ENCODE data around the gene CCNF. TPM values are rescaled to one million over a fixed set of nuclear protein-coding genes. Genes with fewer than 3 reads are reported as not detected.
A peak's percentile ranks its signal among the peaks of the same experiment; 100 is the strongest.
"Not testable (repeated sequence)": the region's sequence is repeated elsewhere in the genome, so short reads cannot be mapped to it uniquely, and the experiment has no call there.

Gene CCNF
- total RNA-seq, result 3.9 and 5.4 TPM in 2 replicates

- no peaks in the 10 kb centered on the region for H3K27me3 ChIP-seq (ENCODE audit: control insufficient read depth, insufficient read depth, low read length)
- no peak for TF ChIP-seq CTCF (IDR thresholded peaks at IDR 0.05; ENCODE audit: insufficient read depth, low read length, severe bottlenecking)
- DNase-seq (ENCODE audit: low read depth), result peak; percentile 83
Measured at GRCh38 chr16:2429034-2429770, at the start of gene CCNF. TSS of gene CCNF (plus strand) at chr16:2429447. CDS start at chr16:2429482, 35 bp downstream.

GRCh38 chr16:2383501-2383900, 45.7 kb upstream of the CCNF start:
- FAIRE-seq (no peak), DNase-seq (ENCODE audit: low read depth) (no peak)
- Histone ChIP-seq H3K36me3 (ENCODE audit: control insufficient read depth, insufficient read depth, low read length) (no peaks in the 10 kb centered on the region), H3K4me3 (ENCODE audit: low read depth, low read length) (no peak overlapping the region), H3K27me3 (ENCODE audit: control insufficient read depth, insufficient read depth, low read length) (no peaks in the 10 kb centered on the region)
- no peak for TF ChIP-seq CTCF (IDR thresholded peaks at IDR 0.05; ENCODE audit: insufficient read depth, low read length, severe bottlenecking)

More at GRCh38 chr16:2429034-2429770, at the start of gene CCNF:
- H3K36me3 ChIP-seq (ENCODE audit: control insufficient read depth, insufficient read depth, low read length), result peaks cover 7% of the 10 kb centered on the region
- H3K4me3 ChIP-seq (ENCODE audit: low read depth, low read length), result peak within 1 kb of the TSS; percentile 65
- FAIRE-seq, result no peak

DNA sequence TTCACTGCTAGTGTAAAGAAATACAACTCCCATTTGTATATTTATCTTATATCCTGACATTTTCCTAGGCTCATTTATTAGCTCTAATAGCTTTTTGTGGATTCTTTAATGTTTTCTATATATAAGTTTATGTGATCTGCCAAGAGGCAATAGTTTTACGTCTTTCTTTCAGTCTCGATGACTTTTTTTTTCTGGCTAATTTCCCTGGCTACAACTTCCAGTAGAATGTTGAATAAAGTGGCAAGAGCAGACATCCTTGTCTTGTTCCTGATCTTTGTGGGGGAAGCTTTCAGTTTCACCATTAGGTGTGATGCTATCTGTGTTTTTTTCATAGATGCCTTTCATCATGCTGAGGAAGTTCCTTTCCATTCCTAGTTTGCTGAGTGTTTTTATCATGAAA, 44.8 kb upstream of the CCNF start:
- Histone ChIP-seq H3K27me3 (ENCODE audit: control insufficient read depth, insufficient read depth, low read length) (no peaks in the 10 kb centered on the region), H3K36me3 (ENCODE audit: control insufficient read depth, insufficient read depth, low read length) (no peaks in the 10 kb centered on the region), H3K4me3 (ENCODE audit: low read depth, low read length) (no peak overlapping the region)
- no peak for FAIRE-seq
- DNase-seq (ENCODE audit: low read depth), result no peak
- no peak for TF ChIP-seq CTCF (IDR thresholded peaks at IDR 0.05; ENCODE audit: insufficient read depth, low read length, severe bottlenecking)

DNA sequence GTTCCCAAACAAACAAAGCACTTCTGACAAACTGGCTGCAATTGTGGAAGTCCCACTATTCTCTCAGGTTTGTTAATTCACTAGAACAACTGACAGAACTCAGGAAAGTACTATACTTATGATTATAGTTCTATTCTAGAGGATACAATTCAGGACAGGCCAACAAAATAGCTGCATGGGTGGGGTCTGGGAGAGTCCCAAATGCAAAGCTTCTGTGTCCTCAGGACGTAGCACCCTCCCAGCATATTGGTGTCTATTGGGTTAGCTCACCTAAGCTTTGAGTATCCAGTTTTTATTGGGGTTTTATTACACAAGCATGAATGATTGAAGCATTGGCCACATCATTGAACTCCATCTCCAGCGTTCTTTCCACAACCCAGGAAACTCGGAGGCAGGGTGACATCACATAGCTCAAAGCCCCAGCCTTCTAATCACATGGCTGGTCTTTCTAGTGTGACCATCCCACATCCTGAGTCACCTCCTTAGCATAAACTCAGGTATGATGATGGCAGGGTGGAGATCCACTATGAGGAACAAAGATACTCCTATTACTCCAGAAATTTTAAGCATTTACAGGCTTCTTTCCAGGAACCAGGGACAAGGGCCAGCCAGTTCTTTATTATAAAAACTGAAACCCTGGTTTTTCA, 43.9 kb upstream of the CCNF start:
- FAIRE-seq (no peak), DNase-seq (ENCODE audit: low read depth) (peak; percentile 82)
- H3K36me3 ChIP-seq (ENCODE audit: control insufficient read depth, insufficient read depth, low read length), result no peaks in the 10 kb centered on the region
- no peaks in the 10 kb centered on the region for H3K27me3 ChIP-seq (ENCODE audit: control insufficient read depth, insufficient read depth, low read length)
- no peak for TF ChIP-seq CTCF (IDR thresholded peaks at IDR 0.05; ENCODE audit: insufficient read depth, low read length, severe bottlenecking)
- H3K4me3 ChIP-seq (ENCODE audit: low read depth, low read length), result no peak overlapping the region

DNA sequence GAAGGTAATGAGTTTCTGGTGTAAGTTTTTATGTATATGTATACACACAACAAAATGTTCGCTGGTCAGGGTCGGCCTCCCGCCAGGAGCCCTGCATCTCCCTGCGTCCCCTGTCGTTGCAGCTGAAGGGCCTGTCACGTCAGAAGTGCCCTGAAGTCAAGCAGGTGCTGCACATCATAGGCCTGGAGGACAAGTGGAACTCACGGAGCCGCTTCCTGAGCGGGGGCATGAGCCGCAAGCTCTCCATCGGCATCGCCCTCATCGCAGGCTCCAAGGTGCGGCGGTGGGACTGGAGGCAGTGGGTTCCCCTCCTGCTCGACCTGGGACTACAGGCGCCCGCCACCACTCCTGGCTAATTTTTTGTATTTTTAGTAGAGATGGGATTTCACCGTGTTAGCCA, 43.3 kb upstream of the CCNF start:
- H3K27me3 ChIP-seq (ENCODE audit: control insufficient read depth, insufficient read depth, low read length); FAIRE-seq; H3K36me3 ChIP-seq (ENCODE audit: control insufficient read depth, insufficient read depth, low read length): not testable (repeated sequence)

DNA sequence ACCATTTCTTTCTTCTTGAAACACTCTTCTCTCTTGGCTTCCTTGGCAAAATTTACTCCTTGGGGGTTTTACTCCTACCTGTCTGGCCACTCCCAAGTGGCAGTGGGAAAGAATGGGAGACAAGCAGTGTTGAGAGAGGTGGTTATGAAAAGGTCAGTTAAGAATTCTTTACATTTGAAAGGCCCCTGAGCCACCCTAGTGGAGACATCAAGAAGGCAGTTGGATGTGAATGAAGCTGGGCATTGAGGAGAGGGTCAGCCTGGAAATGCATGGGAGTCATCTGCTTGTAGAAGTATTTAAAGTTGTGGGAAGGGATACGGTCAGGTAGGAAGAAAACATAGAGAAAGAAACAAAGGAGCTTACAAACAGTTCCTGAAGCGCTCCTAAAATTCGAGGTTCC, 42.3 kb upstream of the CCNF start:
- DNase-seq (ENCODE audit: low read depth), result no peak

More for the DNA sequence above, 43.3 kb upstream of the CCNF start:
- not testable (repeated sequence) for H3K4me3 ChIP-seq (ENCODE audit: low read depth, low read length); DNase-seq (ENCODE audit: low read depth)

More for the DNA sequence above, 42.3 kb upstream of the CCNF start:
- TF ChIP-seq CTCF (IDR thresholded peaks at IDR 0.05; ENCODE audit: insufficient read depth, low read length, severe bottlenecking), result no peak
- Histone ChIP-seq H3K36me3 (ENCODE audit: control insufficient read depth, insufficient read depth, low read length) (no peaks in the 10 kb centered on the region), H3K4me3 (ENCODE audit: low read depth, low read length) (no peak overlapping the region), H3K27me3 (ENCODE audit: control insufficient read depth, insufficient read depth, low read length) (no peaks in the 10 kb centered on the region)
- no peak for FAIRE-seq
